ENCODE results near the gene PLEK. TPM values are rescaled to one million over a fixed set of nuclear protein-coding genes. Genes with fewer than 3 reads are reported as not detected.

PLEK gene
- total RNA-seq, 4 donors from 2014 or later = 0.68 to 4.7 (median 2.2) TPM

DNA sequence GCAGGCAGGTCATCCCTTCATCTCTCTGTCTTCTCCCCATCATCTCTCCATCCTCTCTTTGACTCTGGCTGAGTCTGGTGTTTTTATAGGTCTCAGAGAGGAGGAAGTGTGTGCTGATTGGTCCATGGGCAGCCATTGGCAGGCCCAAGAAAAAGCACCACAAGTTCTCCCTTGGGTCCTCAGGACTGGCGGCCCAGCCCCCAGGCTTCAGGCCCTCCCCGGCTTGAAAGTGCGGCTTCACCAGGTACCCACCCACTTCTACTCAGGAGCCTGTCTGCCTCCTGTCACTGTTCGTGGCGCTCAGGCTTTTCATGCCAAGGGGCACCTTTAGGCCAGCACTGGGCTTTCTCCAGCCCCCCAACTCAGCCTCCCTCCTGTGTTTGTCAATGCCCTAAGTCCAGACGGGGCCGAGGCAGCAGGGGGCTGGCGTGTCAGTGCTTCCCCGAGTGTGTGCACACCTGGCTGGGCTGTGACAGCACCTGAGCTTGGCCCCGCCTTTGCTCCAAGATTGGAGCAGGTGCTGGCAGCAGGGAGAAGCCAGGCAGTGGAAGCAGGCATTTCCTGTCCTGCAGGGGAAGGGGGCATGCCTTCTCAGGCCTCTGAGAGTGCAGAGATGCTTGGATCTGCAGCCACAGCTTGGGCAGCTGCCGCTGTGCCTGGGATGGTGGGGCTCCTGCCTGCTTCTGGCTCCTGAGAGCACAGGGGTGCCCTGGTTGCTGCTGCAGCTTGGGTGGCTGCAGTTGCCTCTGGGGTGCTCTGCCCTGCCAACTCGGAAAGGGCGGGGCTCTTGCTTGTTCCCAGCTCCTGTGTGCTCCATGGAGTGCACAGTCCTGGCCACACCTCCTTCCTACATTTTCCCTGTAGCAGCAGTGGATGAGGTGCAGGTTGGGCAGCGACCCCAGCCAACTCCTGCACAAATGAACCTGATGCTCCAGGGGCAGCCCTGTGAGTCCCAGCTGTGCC, 67.9 kb downstream of the PLEK start:
- DNase-seq (no peak), ATAC-seq (no peak)
- TF ChIP-seq POLR2A (IDR thresholded peaks at IDR 0.05) = no peak
- TF ChIP-seq, protein P1, sequence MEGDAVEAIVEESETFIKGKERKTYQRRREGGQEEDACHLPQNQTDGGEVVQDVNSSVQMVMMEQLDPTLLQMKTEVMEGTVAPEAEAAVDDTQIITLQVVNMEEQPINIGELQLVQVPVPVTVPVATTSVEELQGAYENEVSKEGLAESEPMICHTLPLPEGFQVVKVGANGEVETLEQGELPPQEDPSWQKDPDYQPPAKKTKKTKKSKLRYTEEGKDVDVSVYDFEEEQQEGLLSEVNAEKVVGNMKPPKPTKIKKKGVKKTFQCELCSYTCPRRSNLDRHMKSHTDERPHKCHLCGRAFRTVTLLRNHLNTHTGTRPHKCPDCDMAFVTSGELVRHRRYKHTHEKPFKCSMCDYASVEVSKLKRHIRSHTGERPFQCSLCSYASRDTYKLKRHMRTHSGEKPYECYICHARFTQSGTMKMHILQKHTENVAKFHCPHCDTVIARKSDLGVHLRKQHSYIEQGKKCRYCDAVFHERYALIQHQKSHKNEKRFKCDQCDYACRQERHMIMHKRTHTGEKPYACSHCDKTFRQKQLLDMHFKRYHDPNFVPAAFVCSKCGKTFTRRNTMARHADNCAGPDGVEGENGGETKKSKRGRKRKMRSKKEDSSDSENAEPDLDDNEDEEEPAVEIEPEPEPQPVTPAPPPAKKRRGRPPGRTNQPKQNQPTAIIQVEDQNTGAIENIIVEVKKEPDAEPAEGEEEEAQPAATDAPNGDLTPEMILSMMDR (IDR thresholded peaks at IDR 0.05 in 4 of 5, conservative IDR thresholded peaks at IDR 0.05 in 1 of 5) = no peak
- in situ Hi-C loops (cut with MboI; ENCODE audit: low sequenced_read_pairs in 4 of 4) (no loop called here), intact Hi-C loops (cut with DNase I; ENCODE audit: low total_unique reads) (no loop called here)
- H3K9me3 ChIP-seq = no peaks in the 10 kb centered on the region
- peaks cover 3 to 5% of the 10 kb centered on the region in 2 donors for H3K4me1 ChIP-seq
- no peaks in the 10 kb centered on the region for H3K36me3 ChIP-seq
- H3K27ac ChIP-seq = no peak overlapping the region
- no peak overlapping the region for H3K4me3 ChIP-seq
- H3K27me3 ChIP-seq = no peaks in the 10 kb centered on the region

DNA sequence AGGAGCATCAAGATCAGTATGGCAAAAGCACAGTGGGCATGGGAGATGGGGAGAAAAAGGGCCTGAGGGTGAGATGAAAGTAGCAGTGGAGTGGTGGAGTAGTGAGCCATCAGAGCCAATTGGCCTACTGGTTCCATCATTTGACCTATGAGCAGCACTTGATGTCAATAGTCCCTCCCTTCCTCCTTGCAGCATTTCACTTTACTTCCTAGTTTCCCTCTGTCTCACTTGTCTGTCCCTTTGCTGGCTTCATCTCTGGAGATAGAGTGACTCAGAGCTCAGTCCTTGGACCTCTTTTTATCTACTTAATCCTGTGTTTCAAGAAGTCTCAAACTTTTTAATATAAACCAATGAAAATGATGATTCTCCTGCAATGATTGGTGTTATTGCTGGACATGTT, 69.9 kb downstream of the PLEK start:
- TF ChIP-seq, protein P1 (IDR thresholded peaks at IDR 0.05 in 4 of 5, conservative IDR thresholded peaks at IDR 0.05 in 1 of 5) = no peak
- DNase-seq (no peak), ATAC-seq (no peak)
- no peak overlapping the region for H3K4me3 ChIP-seq
- intact Hi-C loops (cut with DNase I; ENCODE audit: low total_unique reads) = loop anchor here (5.0 kb wide), 1 partner anchor 73 kb away; no protein-coding TSS in a partner anchor
- no peak overlapping the region for H3K27ac ChIP-seq
- H3K36me3 ChIP-seq = no peaks in the 10 kb centered on the region
- in situ Hi-C loops (cut with MboI; ENCODE audit: low sequenced_read_pairs in 4 of 4) = loop anchor here in 1 of 4 donors (5.0 kb wide), 1 partner anchor 313 kb away; no protein-coding TSS in a partner anchor
- no peaks in the 10 kb centered on the region for H3K27me3 ChIP-seq
- no peaks in the 10 kb centered on the region for H3K9me3 ChIP-seq
- H3K4me1 ChIP-seq = peaks cover 3 to 5% of the 10 kb centered on the region in 2 donors

GRCh38 chr2:68435615-68436014, 70.5 kb downstream of the PLEK start:
- no peak for DNase-seq
- H3K4me3 ChIP-seq = no peak overlapping the region
- H3K27ac ChIP-seq = peak overlapping the region in 2 of 4 donors; percentile 22 to 31
- no peaks in the 10 kb centered on the region for H3K36me3 ChIP-seq
- TF ChIP-seq, protein P1 (IDR thresholded peaks at IDR 0.05 in 4 of 5, conservative IDR thresholded peaks at IDR 0.05 in 1 of 5) = no peak
- TF ChIP-seq POLR2A (IDR thresholded peaks at IDR 0.05) = no peak
- in situ Hi-C loops (cut with MboI; ENCODE audit: low sequenced_read_pairs in 4 of 4) = loop anchor here in 1 of 4 donors (5.0 kb wide), 1 partner anchor 313 kb away; no protein-coding TSS in a partner anchor
- no peak for ATAC-seq
- intact Hi-C loops (cut with DNase I; ENCODE audit: low total_unique reads) = loop anchor here (5.0 kb wide), 1 partner anchor 73 kb away; no protein-coding TSS in a partner anchor
- no peaks in the 10 kb centered on the region for H3K27me3 ChIP-seq
- peaks cover 3 to 5% of the 10 kb centered on the region in 2 donors for H3K4me1 ChIP-seq
- H3K9me3 ChIP-seq = no peaks in the 10 kb centered on the region

DNA sequence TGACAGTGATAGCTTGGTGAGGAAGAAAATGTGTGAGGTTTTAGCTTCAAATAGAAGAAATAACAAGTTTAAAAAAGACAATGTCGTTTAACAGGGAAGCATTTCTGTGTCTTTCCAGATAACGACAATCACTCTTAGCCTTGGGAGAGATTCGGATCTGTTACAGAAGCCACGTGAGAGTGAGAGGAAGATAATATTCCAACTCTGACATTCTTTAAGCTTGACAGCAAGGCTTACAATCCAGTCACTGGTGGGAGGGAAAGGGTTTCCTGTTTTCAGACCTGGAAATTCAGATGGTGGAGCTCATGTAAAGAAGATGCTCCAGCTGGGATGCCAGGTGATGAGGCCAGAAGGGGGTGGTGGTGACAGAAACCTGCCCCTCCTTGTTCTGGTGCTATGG, 71.2 kb downstream of the PLEK start:
- Histone ChIP-seq H3K9me3 (no peaks in the 10 kb centered on the region), H3K36me3 (no peaks in the 10 kb centered on the region), H3K4me3 (no peak overlapping the region), H3K27ac (peak overlapping the region in 3 of 4 donors; percentile 22 to 35 (median 31)), H3K27me3 (no peaks in the 10 kb centered on the region), H3K4me1 (peaks cover 3 to 5% of the 10 kb centered on the region in 2 donors)
- in situ Hi-C loops (cut with MboI; ENCODE audit: low sequenced_read_pairs in 4 of 4) (loop anchor here in 1 of 4 donors (5.0 kb wide), 1 partner anchor 314 kb away; no protein-coding TSS in a partner anchor), intact Hi-C loops (cut with DNase I; ENCODE audit: low total_unique reads) (loop anchor here (5.0 kb wide), 1 partner anchor 74 kb away; no protein-coding TSS in a partner anchor)
- DNase-seq (no peak), ATAC-seq (no peak)
- TF ChIP-seq, protein P1 (IDR thresholded peaks at IDR 0.05 in 4 of 5, conservative IDR thresholded peaks at IDR 0.05 in 1 of 5) = no peak
- TF ChIP-seq POLR2A (IDR thresholded peaks at IDR 0.05) = no peak
